Suppressor macrophage treated with lipopolysaccharide for 1 hour (primary cell): ENCODE data around the gene ANKRD30BL.
"Not testable (repeated sequence)": the region's sequence is repeated elsewhere in the genome, so short reads cannot be mapped to it uniquely, and the experiment has no call there.

Experiments
- DNase-seq, 3 donors: peaks; one replicate each; pipeline ENCODE4 v3.0.0-alpha.2; 2020 to 2022

Gene ANKRD30BL

GRCh38 chr2:132161161-132162124, at the start of gene ANKRD30BL:
TSS of gene ANKRD30BL (minus strand) at chr2:132161952. CDS start at chr2:132161705, 247 bp downstream.
- not testable (repeated sequence) for DNase-seq

GRCh38 chr2:132202866-132203265, 41.1 kb upstream of the ANKRD30BL start:
- not testable (repeated sequence) for DNase-seq

- not testable (repeated sequence) for DNase-seq
These were observed 31.1 kb upstream of the ANKRD30BL start for GRCh38 chr2:132192854-132193253.

- not testable (repeated sequence) for DNase-seq
These were observed 5.3 kb upstream of the ANKRD30BL start for GRCh38 chr2:132167100-132167499.

- DNase-seq, result not testable (repeated sequence)
These were observed 441 bp upstream of the ANKRD30BL start for GRCh38 chr2:132162125-132162660.

- DNase-seq, result peak; percentile 57 to 66 (median 59)
These were observed 15.0 kb downstream of the ANKRD30BL start for GRCh38 chr2:132146774-132147173.
